ENCODE data around the gene ZP4.
"Not testable (repeated sequence)": the region's sequence is repeated elsewhere in the genome, so short reads cannot be mapped to it uniquely, and the experiment has no call there.

ZP4 gene

GRCh38 chr1:237877631-237878030 lies 13.1 kb downstream of the ZP4 start:
- DNase-seq (ENCODE audit: low spot score): no peak

GRCh38 chr1:237875291-237875690 lies 15.4 kb downstream of the ZP4 start:
- no peak for DNase-seq (ENCODE audit: low spot score)

GRCh38 chr1:237873487-237874211 lies 17.1 kb downstream of the ZP4 start:
- DNase-seq (ENCODE audit: low spot score): no peak

- DNase-seq (ENCODE audit: low spot score): no peak
Measured at GRCh38 chr1:237868817-237869600, 21.7 kb downstream of the ZP4 start.

- DNase-seq (ENCODE audit: low spot score): no peak
Measured at GRCh38 chr1:237867380-237867888, 23.3 kb downstream of the ZP4 start.

- peak; percentile 6 for DNase-seq (ENCODE audit: low spot score)
Measured at GRCh38 chr1:237864338-237865244, 26.1 kb downstream of the ZP4 start.

GRCh38 chr1:237863234-237863633 lies 27.5 kb downstream of the ZP4 start:
- peak; percentile 13 for DNase-seq (ENCODE audit: low spot score)

GRCh38 chr1:237861944-237862343 lies 28.8 kb downstream of the ZP4 start:
- DNase-seq (ENCODE audit: low spot score): no peak

GRCh38 chr1:237858992-237859391 lies 31.7 kb downstream of the ZP4 start:
- DNase-seq (ENCODE audit: low spot score): no peak

- DNase-seq (ENCODE audit: low spot score): no peak
Measured at GRCh38 chr1:237857455-237857854, 33.3 kb downstream of the ZP4 start.

- DNase-seq (ENCODE audit: low spot score): no peak
Measured at GRCh38 chr1:237852342-237852741, 38.4 kb downstream of the ZP4 start.

GRCh38 chr1:237851210-237851845 lies 39.4 kb downstream of the ZP4 start:
- peak; percentile 63 for DNase-seq (ENCODE audit: low spot score)

GRCh38 chr1:237843516-237843915 lies 47.2 kb downstream of the ZP4 start:
- DNase-seq (ENCODE audit: low spot score): not testable (repeated sequence)

- no peak for DNase-seq (ENCODE audit: low spot score)
Measured at GRCh38 chr1:237841485-237841884, 49.2 kb downstream of the ZP4 start.

- DNase-seq (ENCODE audit: low spot score): no peak
Measured at GRCh38 chr1:237838904-237839534, 51.7 kb downstream of the ZP4 start.

GRCh38 chr1:237838320-237838719 lies 52.4 kb downstream of the ZP4 start:
- DNase-seq (ENCODE audit: low spot score): no peak

- no peak for DNase-seq (ENCODE audit: low spot score)
Measured at GRCh38 chr1:237834461-237834860, 56.3 kb downstream of the ZP4 start.

GRCh38 chr1:237834048-237834447 lies 56.7 kb downstream of the ZP4 start:
- DNase-seq (ENCODE audit: low spot score): no peak

- no peak for DNase-seq (ENCODE audit: low spot score)
Measured at GRCh38 chr1:237832858-237833257, 57.9 kb downstream of the ZP4 start.

All from NAMALWA (cell line).